RPMI8226 (cell line): ENCODE measurements around the gene ARHGEF26.

ENCODE experiments used
- DNase-seq: peaks from one replicate; pipeline ENCODE4 v3.0.0-alpha.2; 2015

ARHGEF26 gene

GRCh38 chr3:154217671-154218070, 96.5 kb downstream of the ARHGEF26 start:
- DNase-seq, result no peak

DNA sequence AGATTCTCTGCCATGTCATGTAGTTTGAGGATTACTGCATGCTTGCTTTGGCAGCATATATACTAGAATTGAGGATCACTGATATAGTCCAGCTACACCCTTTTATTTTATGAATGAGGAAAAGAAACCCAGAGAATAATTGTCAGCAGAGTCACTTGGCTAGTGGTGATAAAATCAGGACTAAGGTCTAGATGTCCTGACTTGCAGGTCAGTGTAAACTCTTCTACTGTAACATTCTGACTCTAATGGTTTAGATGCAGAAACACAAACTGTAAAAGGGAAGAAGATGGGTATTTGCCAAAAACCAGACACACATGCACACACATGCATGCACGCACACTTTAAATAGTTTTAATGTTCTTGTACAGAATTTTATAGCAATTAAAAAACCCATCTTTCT, 97.5 kb downstream of the ARHGEF26 start:
- DNase-seq, result no peak

DNA sequence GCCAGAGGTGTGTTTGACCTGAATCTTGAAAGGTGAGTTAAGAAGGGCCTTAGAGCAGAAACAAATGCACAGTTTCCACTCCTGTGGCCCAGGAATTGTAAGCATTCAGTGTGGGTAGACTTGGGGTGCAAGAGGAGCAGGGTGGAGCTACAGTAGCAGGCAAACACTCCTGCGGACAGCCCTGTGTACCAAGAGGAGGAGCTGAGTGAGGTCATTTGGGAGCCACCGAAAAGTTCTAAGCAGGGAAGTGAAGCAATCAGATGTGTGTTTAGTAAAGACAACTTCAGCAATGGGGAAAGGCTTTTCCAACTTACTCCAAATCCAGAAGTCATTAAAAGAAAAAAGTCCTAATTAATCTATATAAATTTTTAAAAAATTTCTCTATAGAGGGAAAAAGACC, 99.3 kb downstream of the ARHGEF26 start:
- no peak for DNase-seq

- DNase-seq, result no peak
Observed at GRCh38 chr3:154223519-154223918, 102.3 kb downstream of the ARHGEF26 start.

DNA sequence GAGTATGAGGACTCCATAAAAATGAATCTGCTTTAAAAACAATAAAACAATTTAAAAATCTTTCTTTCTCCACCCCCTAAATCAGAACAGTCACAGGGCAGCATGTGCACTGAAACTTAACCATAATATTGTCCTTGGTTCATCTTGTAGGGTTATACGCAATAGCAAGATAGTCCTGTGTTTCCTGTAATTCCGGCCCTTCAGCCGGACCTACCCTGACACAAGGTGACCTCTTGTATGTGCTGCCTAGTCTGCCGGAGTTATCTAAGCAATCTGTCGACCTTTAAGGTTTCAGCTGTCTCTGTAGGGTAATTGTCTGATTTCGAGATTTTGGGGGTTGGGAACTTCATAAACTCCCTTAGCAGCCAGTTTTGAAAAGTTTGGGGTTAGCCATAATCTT, 103.2 kb downstream of the ARHGEF26 start:
- no peak for DNase-seq

DNA sequence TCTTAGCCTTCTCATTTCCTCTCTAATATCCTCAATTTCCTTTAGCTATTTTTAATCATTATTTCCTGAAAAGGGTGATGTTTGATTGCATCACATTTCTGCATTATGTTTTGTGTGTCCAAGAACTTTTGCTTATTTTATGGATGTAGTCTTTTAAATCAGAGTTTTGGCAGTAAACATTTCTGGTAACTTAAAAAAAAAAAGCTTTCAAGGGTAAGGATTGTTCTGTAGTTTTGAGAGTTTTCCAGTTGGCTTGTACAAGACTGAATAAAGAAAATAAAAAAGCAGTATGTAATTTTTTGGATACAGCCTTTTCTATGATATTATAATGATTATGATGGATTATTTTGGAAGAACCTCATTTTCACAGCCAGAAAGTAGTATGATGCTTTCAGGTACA, 103.7 kb downstream of the ARHGEF26 start:
- DNase-seq, result no peak

GRCh38 chr3:154225536-154225935, 104.3 kb downstream of the ARHGEF26 start:
- no peak for DNase-seq

DNA sequence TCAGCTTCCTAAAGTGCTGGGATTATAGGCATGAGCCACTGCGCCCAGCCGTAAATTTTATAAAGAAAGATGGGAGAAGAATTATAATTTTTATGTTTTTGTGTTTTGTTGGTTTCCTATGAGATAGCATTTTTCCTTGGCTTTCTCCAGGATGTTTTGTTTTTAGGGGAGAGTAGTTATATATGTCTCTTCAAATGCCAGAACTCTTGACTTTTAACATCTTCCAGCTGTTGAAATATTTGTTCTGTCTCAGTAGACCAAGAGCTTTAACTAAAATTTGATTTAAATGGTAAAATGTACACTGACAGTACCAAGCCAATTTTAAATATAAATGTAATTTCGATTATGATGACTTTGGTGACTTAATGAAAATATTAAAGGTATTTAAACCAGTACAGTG, 106.3 kb downstream of the ARHGEF26 start:
- DNase-seq, result no peak

- DNase-seq, result no peak
Observed at GRCh38 chr3:154228561-154229216, 107.5 kb downstream of the ARHGEF26 start.

DNA sequence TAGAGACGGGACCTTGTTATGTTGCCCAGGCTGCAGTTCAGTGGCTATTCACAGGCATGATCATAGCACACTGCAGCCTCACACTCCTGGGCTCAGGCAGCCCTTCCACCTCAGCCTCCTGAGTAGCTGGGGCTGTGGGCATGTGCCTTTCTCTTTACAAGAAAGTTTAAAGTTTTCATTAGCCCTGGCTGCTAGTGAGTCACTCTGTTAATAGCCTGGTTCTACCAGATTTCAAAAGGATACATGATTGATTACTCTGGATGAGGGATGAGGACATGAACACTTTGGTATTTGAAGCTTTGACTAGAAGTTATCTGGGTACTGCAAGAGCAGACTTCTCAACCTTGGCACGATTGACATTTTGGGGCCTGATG, 108.0 kb downstream of the ARHGEF26 start:
- no peak for DNase-seq

GRCh38 chr3:154235330-154235729, 114.1 kb downstream of the ARHGEF26 start:
- DNase-seq, result no peak

- DNase-seq, result no peak
Observed at GRCh38 chr3:154236331-154236730, 115.1 kb downstream of the ARHGEF26 start.

DNA sequence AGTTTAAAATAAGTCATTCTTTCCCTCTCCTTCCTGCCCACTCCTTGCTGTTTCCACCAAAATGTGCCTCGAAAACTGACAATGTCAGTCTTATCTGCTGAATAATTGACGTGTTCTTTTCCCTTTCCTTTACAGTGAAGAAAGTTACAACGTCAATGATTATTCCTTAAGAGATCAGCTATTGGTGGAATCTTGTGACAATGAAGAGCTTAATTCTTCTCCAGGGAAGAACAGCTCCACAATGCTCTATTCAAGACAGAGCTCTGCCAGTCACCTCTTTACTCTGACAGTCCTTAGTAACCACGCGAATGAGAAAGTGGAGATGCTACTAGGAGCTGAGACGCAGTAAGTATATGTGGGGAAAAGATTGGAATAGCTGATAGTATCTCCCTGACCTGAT, 119.0 kb downstream of the ARHGEF26 start:
- DNase-seq, result no peak

GRCh38 chr3:154241496-154241895, 120.3 kb downstream of the ARHGEF26 start:
- no peak for DNase-seq

DNA sequence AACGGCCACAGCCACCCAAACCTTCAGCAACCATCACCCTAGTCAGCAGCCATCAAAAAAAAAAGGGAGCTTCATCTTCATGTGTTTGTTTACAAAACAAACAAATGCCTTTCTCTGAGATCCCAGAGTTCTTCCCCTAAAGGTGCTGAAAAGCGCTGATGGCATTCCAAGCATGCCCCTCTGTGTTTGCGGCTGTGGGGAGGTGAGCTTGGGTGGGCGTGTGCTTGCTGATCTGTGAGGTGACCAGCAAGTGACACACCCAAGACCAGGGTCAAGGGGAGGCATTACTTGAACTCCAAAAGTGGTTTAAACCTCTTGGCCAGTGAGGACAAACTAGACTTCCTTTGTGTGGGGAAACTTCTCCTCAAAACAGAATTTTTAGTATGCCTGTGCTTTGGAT, 121.6 kb downstream of the ARHGEF26 start:
- DNase-seq, result no peak

- no peak for DNase-seq
Observed at GRCh38 chr3:154243353-154243752, 122.2 kb downstream of the ARHGEF26 start.

- no peak for DNase-seq
Observed at GRCh38 chr3:154244644-154245043, 123.5 kb downstream of the ARHGEF26 start.

- DNase-seq, result no peak
Observed at GRCh38 chr3:154247806-154248415, 126.7 kb downstream of the ARHGEF26 start.

DNA sequence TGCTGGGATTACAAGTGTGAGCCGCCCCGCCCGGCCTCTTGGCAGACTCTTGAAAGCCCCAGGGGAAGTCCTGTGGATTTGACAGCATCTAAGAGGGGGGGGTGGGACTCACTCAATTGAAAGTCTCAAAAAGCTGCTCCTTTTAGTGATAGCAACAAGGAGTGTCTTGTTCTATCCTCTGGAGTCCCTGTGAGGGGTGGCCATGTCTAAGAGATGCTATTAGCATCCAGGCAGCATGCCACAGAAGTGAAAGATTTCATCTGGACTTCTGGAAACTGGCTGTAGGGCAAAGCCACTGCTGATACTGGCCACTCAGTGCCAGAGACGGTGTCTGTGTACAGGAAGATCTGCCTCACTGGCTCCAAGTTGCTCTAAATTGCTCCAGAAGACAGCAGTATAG, 129.1 kb downstream of the ARHGEF26 start:
- no peak for DNase-seq

DNA sequence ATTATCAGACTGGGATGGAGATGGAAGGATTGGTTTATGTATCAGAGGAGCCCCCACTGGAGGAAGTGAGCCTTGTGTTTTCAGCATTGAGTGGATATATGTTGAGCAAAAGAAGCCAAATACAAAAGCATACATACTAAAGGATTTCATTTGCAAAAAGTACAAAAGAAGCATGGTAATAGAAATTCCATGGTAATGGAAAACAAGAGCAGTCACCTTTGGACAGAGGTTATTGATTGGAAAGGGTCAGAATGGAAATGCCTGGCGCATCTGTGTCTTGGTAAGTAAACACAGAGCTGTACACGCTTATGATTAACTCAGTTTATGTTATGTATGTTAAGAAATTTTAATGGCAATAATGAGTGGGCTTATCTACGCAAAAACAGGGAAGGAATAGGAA, 130.4 kb downstream of the ARHGEF26 start:
- no peak for DNase-seq

- peak; percentile 83 for DNase-seq
Observed at GRCh38 chr3:154252759-154253638, 131.8 kb downstream of the ARHGEF26 start.

- DNase-seq, result no peak
Observed at GRCh38 chr3:154254527-154254926, 133.3 kb downstream of the ARHGEF26 start.

- DNase-seq, result no peak
Observed at GRCh38 chr3:154273381-154273780, 152.2 kb downstream of the ARHGEF26 start.

DNA sequence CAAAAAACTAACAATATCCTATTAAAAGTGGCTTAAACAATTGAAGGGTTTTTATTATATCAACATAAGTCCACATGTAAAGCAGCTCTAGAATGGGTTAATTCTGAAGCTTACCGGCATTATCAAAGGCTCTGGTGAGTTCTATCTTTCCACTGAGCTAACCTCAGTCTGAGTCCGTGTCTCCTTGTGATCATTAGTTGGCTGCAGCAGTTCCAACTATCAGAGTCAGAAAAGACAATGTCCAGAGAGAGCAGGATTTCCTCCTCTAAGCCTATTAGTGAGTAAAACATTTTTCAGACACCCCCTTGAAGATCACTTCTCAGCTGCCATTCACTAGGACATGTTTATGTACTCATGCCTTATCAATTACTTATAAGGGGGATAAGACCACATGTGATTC, 153.2 kb downstream of the ARHGEF26 start:
- DNase-seq, result no peak
